NB4 (cell line): Measurements from ENCODE around the gene SPAG8.

Experiments used
- CTCF ChIP-seq: IDR thresholded peaks from one replicate; pipeline ENCODE4 v1.5.1; 2012; ENCODE audit warnings: low read depth, low read length
- POLR2A ChIP-seq: IDR thresholded peaks from 2 replicates; pipeline ENCODE4 v1.6.1; 2011; ENCODE audit warnings: mild to moderate bottlenecking; ENCODE audit not compliant: insufficient read length; ENCODE audit errors: extremely low read depth

- TF ChIP-seq CTCF, result no peak
- TF ChIP-seq POLR2A, result no peak
Measured at GRCh38 chr9:35781066-35781465, 31.0 kb downstream of the SPAG8 start.
